NB4 (cell line): ENCODE data around the gene SYDE1.

Experiments
- CTCF ChIP-seq: IDR thresholded peaks from one replicate; pipeline ENCODE4 v1.5.1; 2012; ENCODE audit warnings: low read depth, low read length
- MAX ChIP-seq: IDR thresholded peaks from 2 replicates; pipeline ENCODE4 v1.6.1; 2011; ENCODE audit warnings: low read depth, low read length
- MYC ChIP-seq: IDR thresholded peaks from 2 replicates; pipeline ENCODE4 v1.6.1; 2011; ENCODE audit warnings: low read depth, low read length
- POLR2A ChIP-seq: IDR thresholded peaks from 2 replicates; pipeline ENCODE4 v1.6.1; 2011; ENCODE audit warnings: mild to moderate bottlenecking; ENCODE audit not compliant: insufficient read length; ENCODE audit errors: extremely low read depth

GRCh38 chr19:15128162-15128770 is 21.1 kb downstream of the SYDE1 start:
- no peak for TF ChIP-seq POLR2A
- TF ChIP-seq CTCF, result no peak
- TF ChIP-seq MAX, result no peak
- no peak for TF ChIP-seq MYC
